Adrenal gland (tissue), 12 donors: ENCODE data around the gene FOXC2. TPM values are rescaled to one million over a fixed set of nuclear protein-coding genes. Genes with fewer than 3 reads are reported as not detected.

Source experiments
- DNase-seq, 7 donors: peaks; one replicate each; pipeline ENCODE4 v3.0.0-alpha.2; 2019 to 2020
- H3K27ac ChIP-seq, 5 donors: fragments of 200-600 bp; sonication (generic) in 4 of 5; 1 replicate in 3 of 5; 2 replicates in 2 of 5; pipeline versions ENCODE4 v1.5.1 to v1.8.0; 2016 to 2020; ENCODE audit warnings: mild to moderate bottlenecking in 1 of 5
- H3K27me3 ChIP-seq: fragments of 200-600 bp; 2 replicates; pipeline ENCODE4 v1.8.0; 2021
- H3K36me3 ChIP-seq, 2 donors: fragments of 200-600 bp; replicated peaks in 1 of 2; 1 replicate in 1 of 2; 2 replicates in 1 of 2; pipeline versions ENCODE4 v1.5.1 to v1.8.0; 2018 to 2022
- H3K4me1 ChIP-seq, 2 donors: fragments of 200-600 bp; replicated peaks in 1 of 2; 1 replicate in 1 of 2; 2 replicates in 1 of 2; pipeline versions ENCODE4 v1.5.1 to v1.8.0; 2018 to 2021
- H3K4me3 ChIP-seq, 4 donors: fragments of 200-600 bp; sonication (generic) in 3 of 4; one replicate each; pipeline ENCODE4 v1.5.1; 2016 to 2018
- H3K9me3 ChIP-seq, 3 donors: fragments of 200-600 bp; sonication (generic) in 1 of 3; replicated peaks in 1 of 3; 1 replicate in 2 of 3; 2 replicates in 1 of 3; pipeline versions ENCODE4 v1.5.1 to v1.8.0; 2016 to 2021
- CTCF ChIP-seq, 6 experiments: fragments of 450-650 bp in 4 of 6; fragments of 200-600 bp in 2 of 6; sonication (generic) in 1 of 6; IDR thresholded peaks; 1 replicate in 5 of 6; 2 replicates in 1 of 6; pipeline versions ENCODE4 v1.5.1 to v1.8.0; 2016 to 2021; ENCODE audit warnings: antibody characterized with exemption in 6 of 6, mild to moderate bottlenecking in 2 of 6, moderate library complexity in 1 of 6
- POLR2A ChIP-seq, 2 donors: fragments of 450-650 bp; IDR thresholded peaks; one replicate each; pipeline ENCODE4 v1.6.1; 2017; ENCODE audit warnings: antibody characterized with exemption in 2 of 2, mild to moderate bottlenecking in 2 of 2, moderate library complexity in 1 of 2
- WGBS, 4 donors: extraction: QIAGEN DNeasy Blood & Tissue Kit in 2 of 4; methylation state at CpG; one replicate each; pipeline versions ENCODE4 v1.1.5 to v1.1.7; 2013 to 2017; 5-methylcytosine and 5-hydroxymethylcytosine counted together
- intact Hi-C, 2 donors: fragments of 100-400 bp; cut with DNase I; formaldehyde crosslinking; loops; one replicate each; pipeline versions ENCODE4 v1.14.1 to v1.15.0; 2022 to 2023
- polyA plus RNA-seq, 3 donors: library from polyadenylated mRNA; stranded (reverse); fragments of 200-250 nt in 2 of 3; fragments of 350-450 nt in 1 of 3; fragmentation: Illumina TruSeq in 1 of 3; extraction: RNeasy Lipid Tissue Mini Kit (QIAGEN cat#74804) in 1 of 3; gene quantifications; one replicate each; pipeline ENCODE4 v1.2.3, GENCODE V29; 2013 to 2014
- total RNA-seq, 9 donors: library from RNA; depleted of rRNA in 4 of 9; stranded (reverse); fragments of >200 nt in 4 of 9; fragments of 120-200 nt in 1 of 9; fragmentation: NEBNext Ultra II Directional in 1 of 9; extraction: Animal tissue kit (Norgen Biotek cat#: 25700) in 1 of 9; gene quantifications; one replicate each; pipeline versions ENCODE4 v1.1.0 to v1.2.4, GENCODE V29; 2013 to 2023
- donor health status: healthy with polysubstance abuse.
- donor health status: Bipolar disorder and iron deficiency.
- donor health status: DM: yes; HTN: yes; CAD: no.
- donor health status: DM: no; HTN: no; CAD: no.
- donor health status: DM: no; HTN: no; CAD: no.
- donor health status: DM: yes; HTN: yes; CAD: no.

FOXC2 gene
- total and polyA plus RNA-seq, 12 donors, result 0.39 to 4.8 (median 2.1) TPM

- H3K9me3 ChIP-seq, result no peaks in the 10 kb centered on the region
- H3K4me1 ChIP-seq, result peaks cover 0 to 4% of the 10 kb centered on the region in 2 donors
- no peak overlapping the region for H3K27ac ChIP-seq
- H3K36me3 ChIP-seq, result no peaks in the 10 kb centered on the region
- peaks cover 19% of the 10 kb centered on the region for H3K27me3 ChIP-seq
- DNase-seq, result peak in 1 of 7 donors; percentile 38
- intact Hi-C loops, result no loop called here
- WGBS, 4 donors, result 61 to 86% (median 82%) methylated on average over 5 to 6 of the region's 6 CpGs
- no peak for TF ChIP-seq POLR2A (IDR thresholded peaks at IDR 0.05)
- TF ChIP-seq CTCF (IDR thresholded peaks at IDR 0.05), result no peak
- no peak overlapping the region for H3K4me3 ChIP-seq
These were observed 17.5 kb downstream of the FOXC2 start for GRCh38 chr16:86584071-86584685.

- H3K4me1 ChIP-seq, result peaks cover 0 to 4% of the 10 kb centered on the region in 2 donors
- WGBS, 4 donors, result 74 to 84% (median 77%) methylated on average over 10 to 12 of the region's 12 CpGs
- no peak overlapping the region for H3K4me3 ChIP-seq
- DNase-seq, result peak in 1 of 7 donors; percentile 39
- no peaks in the 10 kb centered on the region for H3K36me3 ChIP-seq
- H3K27ac ChIP-seq, result peak overlapping the region in 2 of 5 donors; percentile 55 to 65
- H3K9me3 ChIP-seq, result no peaks in the 10 kb centered on the region
- intact Hi-C loops, result no loop called here
- TF ChIP-seq CTCF (IDR thresholded peaks at IDR 0.05), result no peak
- TF ChIP-seq POLR2A (IDR thresholded peaks at IDR 0.05), result no peak
- peaks cover 13% of the 10 kb centered on the region for H3K27me3 ChIP-seq
These were observed 18.4 kb downstream of the FOXC2 start for GRCh38 chr16:86584726-86585721.

- H3K9me3 ChIP-seq, result no peaks in the 10 kb centered on the region
- peaks cover 7% of the 10 kb centered on the region for H3K27me3 ChIP-seq
- intact Hi-C loops, result no loop called here
- peak in 1 of 7 donors; percentile 17 for DNase-seq
- H3K4me3 ChIP-seq, result no peak overlapping the region
- peak overlapping the region in 2 of 5 donors; percentile 55 to 65 for H3K27ac ChIP-seq
- 54 to 75% (median 67%) methylated on average over 9 to 10 of the region's 10 CpGs for WGBS, 4 donors
- no peaks in the 10 kb centered on the region for H3K36me3 ChIP-seq
- no peak for TF ChIP-seq POLR2A (IDR thresholded peaks at IDR 0.05)
- no peak for TF ChIP-seq CTCF (IDR thresholded peaks at IDR 0.05)
- peaks cover 0 to 4% of the 10 kb centered on the region in 2 donors for H3K4me1 ChIP-seq
These were observed 19.4 kb downstream of the FOXC2 start for GRCh38 chr16:86585821-86586611.
